ENCODE measurements around the gene GSTM1. TPM values are rescaled to one million over a fixed set of nuclear protein-coding genes. Genes with fewer than 3 reads are reported as not detected.

The GSTM1 gene
- total RNA-seq = 8.9 to 17.8 TPM (median 17.8 TPM) in 3 replicates
- long read RNA-seq, transcript GSTM1-201 (8 exons, 1,161 nt) = major isoform, 21 of 29 reads
- long read RNA-seq, partial matches to known transcripts = 1 of 29 reads
- long read RNA-seq, other reads (novel, unspliced or antisense) = 3 of 29 reads

DNA sequence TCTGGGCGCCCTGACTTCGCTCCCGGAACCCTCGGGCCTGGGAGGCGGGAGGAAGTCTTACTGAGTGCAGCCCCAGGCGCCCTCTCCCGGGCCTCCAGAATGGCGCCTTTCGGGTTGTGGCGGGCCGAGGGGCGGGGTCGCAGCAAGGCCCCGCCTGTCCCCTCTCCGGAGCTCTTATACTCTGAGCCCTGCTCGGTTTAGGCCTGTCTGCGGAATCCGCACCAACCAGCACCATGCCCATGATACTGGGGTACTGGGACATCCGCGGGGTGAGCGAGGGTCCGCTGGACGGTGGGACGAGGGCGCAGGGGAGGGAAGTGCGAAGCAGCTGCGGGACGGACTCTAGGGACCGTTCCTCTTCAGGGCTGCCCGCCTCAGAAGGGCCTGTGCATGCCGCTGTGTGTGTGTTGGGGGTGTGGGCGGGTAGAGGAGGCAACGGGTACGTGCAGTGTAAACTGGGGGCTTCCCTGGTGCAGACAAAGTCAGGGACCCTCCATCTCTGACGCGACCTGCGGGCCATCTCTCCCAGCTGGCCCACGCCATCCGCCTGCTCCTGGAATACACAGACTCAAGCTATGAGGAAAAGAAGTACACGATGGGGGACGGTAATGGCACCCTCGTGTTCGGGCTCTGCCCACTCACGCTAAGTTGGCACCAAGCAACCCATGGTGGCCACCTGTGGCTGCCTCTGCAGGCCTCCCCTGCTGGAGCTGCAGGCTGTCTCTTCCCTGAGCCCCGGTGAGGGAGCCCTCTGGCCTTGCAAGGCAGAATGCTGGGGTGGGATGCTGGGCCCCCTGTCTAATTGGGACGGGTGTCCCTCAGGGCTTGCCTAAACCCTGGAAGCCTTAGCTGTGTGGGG lies at the start of gene GSTM1:
TSS of gene GSTM1 (plus strand) at position 177 of the 859 bp plus-strand sequence. CDS start at position 234, 57 bp downstream.
- H3K9me3 Mint-ChIP-seq (ENCODE audit: low read depth) = no peaks in the 10 kb centered on the region
- H3K27me3 Mint-ChIP-seq (ENCODE audit: low read depth) = no peaks in the 10 kb centered on the region
- no peaks in the 10 kb centered on the region for H3K36me3 Mint-ChIP-seq (ENCODE audit: low read depth)
- no peak for DNase-seq (ENCODE audit: low spot score)
- TF ChIP-seq, protein P1, sequence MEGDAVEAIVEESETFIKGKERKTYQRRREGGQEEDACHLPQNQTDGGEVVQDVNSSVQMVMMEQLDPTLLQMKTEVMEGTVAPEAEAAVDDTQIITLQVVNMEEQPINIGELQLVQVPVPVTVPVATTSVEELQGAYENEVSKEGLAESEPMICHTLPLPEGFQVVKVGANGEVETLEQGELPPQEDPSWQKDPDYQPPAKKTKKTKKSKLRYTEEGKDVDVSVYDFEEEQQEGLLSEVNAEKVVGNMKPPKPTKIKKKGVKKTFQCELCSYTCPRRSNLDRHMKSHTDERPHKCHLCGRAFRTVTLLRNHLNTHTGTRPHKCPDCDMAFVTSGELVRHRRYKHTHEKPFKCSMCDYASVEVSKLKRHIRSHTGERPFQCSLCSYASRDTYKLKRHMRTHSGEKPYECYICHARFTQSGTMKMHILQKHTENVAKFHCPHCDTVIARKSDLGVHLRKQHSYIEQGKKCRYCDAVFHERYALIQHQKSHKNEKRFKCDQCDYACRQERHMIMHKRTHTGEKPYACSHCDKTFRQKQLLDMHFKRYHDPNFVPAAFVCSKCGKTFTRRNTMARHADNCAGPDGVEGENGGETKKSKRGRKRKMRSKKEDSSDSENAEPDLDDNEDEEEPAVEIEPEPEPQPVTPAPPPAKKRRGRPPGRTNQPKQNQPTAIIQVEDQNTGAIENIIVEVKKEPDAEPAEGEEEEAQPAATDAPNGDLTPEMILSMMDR (IDR thresholded peaks at IDR 0.05) = peak; percentile 68
- peak within 1 kb of the TSS; percentile 71 for H3K4me3 Mint-ChIP-seq (ENCODE audit: unreplicated experiment)
- H3K27ac Mint-ChIP-seq (ENCODE audit: unreplicated experiment) = peak within 1 kb of the TSS; percentile 71
- H3K4me1 Mint-ChIP-seq (ENCODE audit: low read depth) = no peaks in the 10 kb centered on the region

DNA sequence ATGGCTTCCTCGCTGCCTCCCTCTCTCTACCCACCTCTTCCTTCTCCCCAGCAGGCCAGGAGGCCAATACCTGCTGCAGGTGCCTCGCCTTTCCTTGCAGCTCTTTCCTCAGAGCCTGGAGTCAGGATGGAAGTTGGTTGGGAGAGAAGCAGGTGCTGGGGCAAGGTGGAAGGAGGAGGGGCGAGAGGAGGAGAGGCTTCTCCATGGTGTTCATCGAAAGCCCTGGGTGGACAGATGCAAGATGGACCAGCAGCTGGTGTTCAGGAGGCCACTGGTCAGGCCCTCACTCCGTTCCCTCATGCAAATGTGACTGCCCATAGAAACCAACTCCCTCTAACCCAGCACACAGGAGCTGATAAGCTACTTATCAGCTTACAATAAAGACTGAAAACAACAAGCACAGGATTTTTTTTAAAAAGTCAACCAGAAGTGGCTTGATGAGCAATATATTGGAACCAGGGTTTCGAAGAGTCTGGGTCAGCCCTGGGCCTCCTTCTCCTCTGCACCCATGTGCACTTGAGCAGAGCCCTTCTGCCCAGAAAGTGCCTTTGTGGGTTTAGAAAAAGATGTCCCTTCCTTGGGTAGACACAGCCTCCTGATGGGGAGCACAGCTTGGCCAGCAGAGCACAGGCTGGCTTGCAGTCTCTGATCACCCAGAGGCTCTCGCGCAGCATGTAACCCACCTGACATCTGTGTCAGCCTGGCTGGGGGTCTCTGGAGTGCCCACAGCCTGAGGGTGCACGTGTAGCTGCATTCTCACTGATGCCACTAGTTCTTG lies 48.4 kb upstream of the GSTM1 start:
- H3K27me3 Mint-ChIP-seq (ENCODE audit: low read depth) = no peaks in the 10 kb centered on the region
- no peak overlapping the region for H3K27ac Mint-ChIP-seq (ENCODE audit: unreplicated experiment)
- peaks cover 12% of the 10 kb centered on the region for H3K4me1 Mint-ChIP-seq (ENCODE audit: low read depth)
- H3K36me3 Mint-ChIP-seq (ENCODE audit: low read depth) = no peaks in the 10 kb centered on the region
- no peaks in the 10 kb centered on the region for H3K9me3 Mint-ChIP-seq (ENCODE audit: low read depth)
- TF ChIP-seq, protein P1 (IDR thresholded peaks at IDR 0.05) = no peak
- no peak overlapping the region for H3K4me3 Mint-ChIP-seq (ENCODE audit: unreplicated experiment)
- DNase-seq (ENCODE audit: low spot score) = peak; percentile 60

DNA sequence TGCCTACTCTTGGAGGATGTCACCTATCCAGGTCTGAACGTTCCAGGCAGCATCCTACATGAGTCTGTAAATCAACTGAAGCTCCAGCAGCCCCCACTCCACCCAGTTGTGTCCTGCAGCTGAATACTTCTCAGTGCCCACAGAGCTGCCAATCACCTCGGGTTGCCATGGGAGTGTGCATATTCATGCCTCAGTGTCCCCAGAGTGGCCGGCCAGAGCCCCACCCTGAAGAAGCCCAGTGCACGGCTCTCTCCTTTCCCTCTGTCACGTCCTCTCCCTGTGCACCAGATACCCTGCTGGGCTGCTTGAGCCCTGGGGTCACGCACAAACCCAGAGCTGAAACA lies 47.8 kb upstream of the GSTM1 start:
- Mint-ChIP-seq H3K4me3 (ENCODE audit: unreplicated experiment) (no peak overlapping the region), H3K27ac (ENCODE audit: unreplicated experiment) (no peak overlapping the region), H3K9me3 (ENCODE audit: low read depth) (no peaks in the 10 kb centered on the region), H3K36me3 (ENCODE audit: low read depth) (no peaks in the 10 kb centered on the region), H3K27me3 (ENCODE audit: low read depth) (no peaks in the 10 kb centered on the region), H3K4me1 (ENCODE audit: low read depth) (peaks cover 18% of the 10 kb centered on the region)
- TF ChIP-seq, protein P1 (IDR thresholded peaks at IDR 0.05) = no peak
- peak; percentile 57 for DNase-seq (ENCODE audit: low spot score)

DNA sequence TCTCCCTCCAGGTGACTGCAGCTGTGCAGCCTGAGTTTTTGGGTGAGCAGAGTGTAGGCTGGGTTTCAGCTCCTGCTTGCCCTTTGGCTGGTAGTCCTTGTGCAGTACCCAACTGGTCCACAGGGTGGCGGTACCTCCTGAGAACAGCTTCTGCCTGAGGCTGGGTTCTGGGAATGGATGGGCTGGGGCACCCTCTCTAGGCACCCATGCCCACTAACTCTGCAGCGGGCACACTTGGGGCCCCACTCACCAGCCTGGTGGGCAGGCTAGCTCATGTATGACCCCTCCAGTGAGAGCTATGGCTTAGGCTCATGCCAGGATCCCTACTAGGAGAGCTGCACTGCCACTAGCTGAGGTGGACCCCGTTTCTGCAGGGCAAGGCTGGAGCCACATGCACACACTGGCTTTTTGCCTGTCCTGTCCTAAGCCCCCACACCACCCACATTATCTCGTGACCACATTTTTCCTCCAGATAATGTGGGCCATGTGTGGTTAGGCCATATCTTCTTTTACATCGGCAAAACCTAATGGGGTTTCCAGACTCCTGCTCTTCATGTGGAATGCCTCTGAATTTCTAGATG lies 47.2 kb upstream of the GSTM1 start:
- Mint-ChIP-seq H3K27ac (ENCODE audit: unreplicated experiment) (no peak overlapping the region), H3K36me3 (ENCODE audit: low read depth) (no peaks in the 10 kb centered on the region), H3K27me3 (ENCODE audit: low read depth) (no peaks in the 10 kb centered on the region), H3K4me3 (ENCODE audit: unreplicated experiment) (no peak overlapping the region), H3K9me3 (ENCODE audit: low read depth) (no peaks in the 10 kb centered on the region), H3K4me1 (ENCODE audit: low read depth) (peaks cover 22% of the 10 kb centered on the region)
- DNase-seq (ENCODE audit: low spot score) = peak; percentile 90
- TF ChIP-seq, protein P1 (IDR thresholded peaks at IDR 0.05) = peak; percentile 90
